TTC549 (cell line): Measurements from ENCODE around the gene TTC9.

ENCODE experiments used
- FAIRE-seq: peaks from 2 replicates; lab custom pipeline; 2012; peaks lifted over from hg19 to GRCh38; lab: Jason Lieb, UNC

TTC9 gene

GRCh38 chr14:70716483-70716882 lies 74.8 kb downstream of the TTC9 start:
- no peak for FAIRE-seq

GRCh38 chr14:70716958-70717357 lies 75.2 kb downstream of the TTC9 start:
- FAIRE-seq, result no peak

- no peak for FAIRE-seq
These were observed 76.8 kb downstream of the TTC9 start for GRCh38 chr14:70718383-70719118.

GRCh38 chr14:70721542-70721941 lies 79.8 kb downstream of the TTC9 start:
- no peak for FAIRE-seq

GRCh38 chr14:70722418-70722817 lies 80.7 kb downstream of the TTC9 start:
- FAIRE-seq, result no peak

- FAIRE-seq, result no peak
These were observed 81.6 kb downstream of the TTC9 start for GRCh38 chr14:70723276-70723675.

GRCh38 chr14:70724110-70724509 lies 82.4 kb downstream of the TTC9 start:
- FAIRE-seq, result no peak

GRCh38 chr14:70724944-70725343 lies 83.2 kb downstream of the TTC9 start:
- no peak for FAIRE-seq
